ENCODE measurements around the gene SGIP1. TPM values are rescaled to one million over a fixed set of nuclear protein-coding genes. Genes with fewer than 3 reads are reported as not detected.

The SGIP1 gene
- total and polyA plus RNA-seq, 2 experiments from 2014 or later, result 2.4 to 6.1 TPM

DNA sequence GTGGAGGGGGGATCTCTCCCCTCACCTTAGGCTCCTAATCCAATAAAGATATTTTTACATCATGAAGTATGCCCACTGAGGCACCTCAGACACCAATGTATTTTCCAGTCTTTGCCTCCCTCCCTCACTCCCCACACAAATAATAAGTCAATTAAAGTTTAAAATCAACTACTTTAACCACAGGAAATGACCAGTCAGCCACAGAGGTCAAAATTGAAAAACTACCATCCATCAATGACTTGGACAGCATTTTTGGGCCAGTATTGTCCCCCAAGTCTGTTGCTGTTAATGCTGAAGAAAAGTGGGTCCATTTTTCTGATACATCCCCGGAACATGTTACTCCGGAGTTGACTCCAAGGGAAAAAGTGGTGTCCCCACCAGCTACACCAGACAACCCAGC, 147.7 kb downstream of the SGIP1 start:
- H3K4me3 Mint-ChIP-seq, result no peak overlapping the region
- Histone ChIP-seq H3K27me3 (ENCODE audit: insufficient read depth) (no peaks in the 10 kb centered on the region), H2AFZ (no peak overlapping the region), H3K36me3 (ENCODE audit: insufficient read depth) (no peaks in the 10 kb centered on the region), H3K4me2 (no peak overlapping the region), H4K20me1 (replicated peaks; ENCODE audit: insufficient read depth) (no peaks in the 10 kb centered on the region), H3K4me1 (ENCODE audit: insufficient read depth) (no peaks in the 10 kb centered on the region), H3K4me3 (no peak overlapping the region), H3F3A (replicated peaks; ENCODE audit: low read depth) (no peaks in the 10 kb centered on the region), H3K9me2 (ENCODE audit: insufficient read depth) (no peaks in the 10 kb centered on the region), H3K79me2 (replicated peaks; ENCODE audit: insufficient read depth) (no peaks in the 10 kb centered on the region), H3K27ac (ENCODE audit: low read depth) (no peak overlapping the region)
- H3K4me1 Mint-ChIP-seq, result no peaks in the 10 kb centered on the region
- no peaks in the 10 kb centered on the region for H3K36me3 Mint-ChIP-seq (ENCODE audit: low read depth)
- no peaks in the 10 kb centered on the region for H3K27me3 Mint-ChIP-seq (ENCODE audit: insufficient read depth, low read depth, poor library complexity)
- H3K9me3 Mint-ChIP-seq, result no peaks in the 10 kb centered on the region
- no peak overlapping the region for H3K27ac Mint-ChIP-seq
- no peak for ATAC-seq
- no peak for DNase-seq (ENCODE audit: low spot score)
- no peak for TF ChIP-seq POLR2AphosphoS5 (IDR thresholded peaks at IDR 0.05; ENCODE audit: low read depth)
- no peak for TF ChIP-seq ZNF331 (CRISPR knock-in tag; IDR thresholded peaks at IDR 0.05; ENCODE audit: low read depth)
- TF ChIP-seq EZH2phosphoT487 (IDR thresholded peaks at IDR 0.05; ENCODE audit: unreplicated experiment), result no peak
- TF ChIP-seq, protein P1, sequence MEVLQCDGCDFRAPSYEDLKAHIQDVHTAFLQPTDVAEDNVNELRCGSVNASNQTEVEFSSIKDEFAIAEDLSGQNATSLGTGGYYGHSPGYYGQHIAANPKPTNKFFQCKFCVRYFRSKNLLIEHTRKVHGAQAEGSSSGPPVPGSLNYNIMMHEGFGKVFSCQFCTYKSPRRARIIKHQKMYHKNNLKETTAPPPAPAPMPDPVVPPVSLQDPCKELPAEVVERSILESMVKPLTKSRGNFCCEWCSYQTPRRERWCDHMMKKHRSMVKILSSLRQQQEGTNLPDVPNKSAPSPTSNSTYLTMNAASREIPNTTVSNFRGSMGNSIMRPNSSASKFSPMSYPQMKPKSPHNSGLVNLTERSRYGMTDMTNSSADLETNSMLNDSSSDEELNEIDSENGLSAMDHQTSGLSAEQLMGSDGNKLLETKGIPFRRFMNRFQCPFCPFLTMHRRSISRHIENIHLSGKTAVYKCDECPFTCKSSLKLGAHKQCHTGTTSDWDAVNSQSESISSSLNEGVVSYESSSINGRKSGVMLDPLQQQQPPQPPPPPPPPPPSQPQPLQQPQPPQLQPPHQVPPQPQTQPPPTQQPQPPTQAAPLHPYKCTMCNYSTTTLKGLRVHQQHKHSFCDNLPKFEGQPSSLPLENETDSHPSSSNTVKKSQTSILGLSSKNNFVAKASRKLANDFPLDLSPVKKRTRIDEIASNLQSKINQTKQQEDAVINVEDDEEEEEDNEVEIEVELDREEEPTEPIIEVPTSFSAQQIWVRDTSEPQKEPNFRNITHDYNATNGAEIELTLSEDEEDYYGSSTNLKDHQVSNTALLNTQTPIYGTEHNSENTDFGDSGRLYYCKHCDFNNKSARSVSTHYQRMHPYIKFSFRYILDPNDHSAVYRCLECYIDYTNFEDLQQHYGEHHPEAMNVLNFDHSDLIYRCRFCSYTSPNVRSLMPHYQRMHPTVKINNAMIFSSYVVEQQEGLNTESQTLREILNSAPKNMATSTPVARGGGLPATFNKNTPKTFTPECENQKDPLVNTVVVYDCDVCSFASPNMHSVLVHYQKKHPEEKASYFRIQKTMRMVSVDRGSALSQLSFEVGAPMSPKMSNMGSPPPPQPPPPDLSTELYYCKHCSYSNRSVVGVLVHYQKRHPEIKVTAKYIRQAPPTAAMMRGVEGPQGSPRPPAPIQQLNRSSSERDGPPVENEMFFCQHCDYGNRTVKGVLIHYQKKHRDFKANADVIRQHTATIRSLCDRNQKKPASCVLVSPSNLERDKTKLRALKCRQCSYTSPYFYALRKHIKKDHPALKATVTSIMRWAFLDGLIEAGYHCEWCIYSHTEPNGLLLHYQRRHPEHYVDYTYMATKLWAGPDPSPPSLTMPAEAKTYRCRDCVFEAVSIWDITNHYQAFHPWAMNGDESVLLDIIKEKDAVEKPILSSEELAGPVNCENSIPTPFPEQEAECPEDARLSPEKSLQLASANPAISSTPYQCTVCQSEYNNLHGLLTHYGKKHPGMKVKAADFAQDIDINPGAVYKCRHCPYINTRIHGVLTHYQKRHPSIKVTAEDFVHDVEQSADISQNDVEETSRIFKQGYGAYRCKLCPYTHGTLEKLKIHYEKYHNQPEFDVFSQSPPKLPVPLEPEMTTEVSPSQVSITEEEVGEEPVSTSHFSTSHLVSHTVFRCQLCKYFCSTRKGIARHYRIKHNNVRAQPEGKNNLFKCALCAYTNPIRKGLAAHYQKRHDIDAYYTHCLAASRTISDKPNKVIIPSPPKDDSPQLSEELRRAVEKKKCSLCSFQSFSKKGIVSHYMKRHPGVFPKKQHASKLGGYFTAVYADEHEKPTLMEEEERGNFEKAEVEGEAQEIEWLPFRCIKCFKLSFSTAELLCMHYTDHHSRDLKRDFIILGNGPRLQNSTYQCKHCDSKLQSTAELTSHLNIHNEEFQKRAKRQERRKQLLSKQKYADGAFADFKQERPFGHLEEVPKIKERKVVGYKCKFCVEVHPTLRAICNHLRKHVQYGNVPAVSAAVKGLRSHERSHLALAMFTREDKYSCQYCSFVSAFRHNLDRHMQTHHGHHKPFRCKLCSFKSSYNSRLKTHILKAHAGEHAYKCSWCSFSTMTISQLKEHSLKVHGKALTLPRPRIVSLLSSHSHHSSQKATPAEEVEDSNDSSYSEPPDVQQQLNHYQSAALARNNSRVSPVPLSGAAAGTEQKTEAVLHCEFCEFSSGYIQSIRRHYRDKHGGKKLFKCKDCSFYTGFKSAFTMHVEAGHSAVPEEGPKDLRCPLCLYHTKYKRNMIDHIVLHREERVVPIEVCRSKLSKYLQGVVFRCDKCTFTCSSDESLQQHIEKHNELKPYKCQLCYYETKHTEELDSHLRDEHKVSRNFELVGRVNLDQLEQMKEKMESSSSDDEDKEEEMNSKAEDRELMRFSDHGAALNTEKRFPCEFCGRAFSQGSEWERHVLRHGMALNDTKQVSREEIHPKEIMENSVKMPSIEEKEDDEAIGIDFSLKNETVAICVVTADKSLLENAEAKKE (CRISPR knock-in tag; IDR thresholded peaks at IDR 0.05), result no peak
- TF ChIP-seq, protein P2, sequence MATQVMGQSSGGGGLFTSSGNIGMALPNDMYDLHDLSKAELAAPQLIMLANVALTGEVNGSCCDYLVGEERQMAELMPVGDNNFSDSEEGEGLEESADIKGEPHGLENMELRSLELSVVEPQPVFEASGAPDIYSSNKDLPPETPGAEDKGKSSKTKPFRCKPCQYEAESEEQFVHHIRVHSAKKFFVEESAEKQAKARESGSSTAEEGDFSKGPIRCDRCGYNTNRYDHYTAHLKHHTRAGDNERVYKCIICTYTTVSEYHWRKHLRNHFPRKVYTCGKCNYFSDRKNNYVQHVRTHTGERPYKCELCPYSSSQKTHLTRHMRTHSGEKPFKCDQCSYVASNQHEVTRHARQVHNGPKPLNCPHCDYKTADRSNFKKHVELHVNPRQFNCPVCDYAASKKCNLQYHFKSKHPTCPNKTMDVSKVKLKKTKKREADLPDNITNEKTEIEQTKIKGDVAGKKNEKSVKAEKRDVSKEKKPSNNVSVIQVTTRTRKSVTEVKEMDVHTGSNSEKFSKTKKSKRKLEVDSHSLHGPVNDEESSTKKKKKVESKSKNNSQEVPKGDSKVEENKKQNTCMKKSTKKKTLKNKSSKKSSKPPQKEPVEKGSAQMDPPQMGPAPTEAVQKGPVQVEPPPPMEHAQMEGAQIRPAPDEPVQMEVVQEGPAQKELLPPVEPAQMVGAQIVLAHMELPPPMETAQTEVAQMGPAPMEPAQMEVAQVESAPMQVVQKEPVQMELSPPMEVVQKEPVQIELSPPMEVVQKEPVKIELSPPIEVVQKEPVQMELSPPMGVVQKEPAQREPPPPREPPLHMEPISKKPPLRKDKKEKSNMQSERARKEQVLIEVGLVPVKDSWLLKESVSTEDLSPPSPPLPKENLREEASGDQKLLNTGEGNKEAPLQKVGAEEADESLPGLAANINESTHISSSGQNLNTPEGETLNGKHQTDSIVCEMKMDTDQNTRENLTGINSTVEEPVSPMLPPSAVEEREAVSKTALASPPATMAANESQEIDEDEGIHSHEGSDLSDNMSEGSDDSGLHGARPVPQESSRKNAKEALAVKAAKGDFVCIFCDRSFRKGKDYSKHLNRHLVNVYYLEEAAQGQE (IDR thresholded peaks at IDR 0.05; ENCODE audit: unreplicated experiment), result no peak
- TF ChIP-seq ZNF114 (CRISPR knock-in tag; IDR thresholded peaks at IDR 0.05), result no peak
- no peak for TF ChIP-seq NANOG (IDR thresholded peaks at IDR 0.05; ENCODE audit: borderline replicate concordance)
- TF ChIP-seq, protein P3, sequence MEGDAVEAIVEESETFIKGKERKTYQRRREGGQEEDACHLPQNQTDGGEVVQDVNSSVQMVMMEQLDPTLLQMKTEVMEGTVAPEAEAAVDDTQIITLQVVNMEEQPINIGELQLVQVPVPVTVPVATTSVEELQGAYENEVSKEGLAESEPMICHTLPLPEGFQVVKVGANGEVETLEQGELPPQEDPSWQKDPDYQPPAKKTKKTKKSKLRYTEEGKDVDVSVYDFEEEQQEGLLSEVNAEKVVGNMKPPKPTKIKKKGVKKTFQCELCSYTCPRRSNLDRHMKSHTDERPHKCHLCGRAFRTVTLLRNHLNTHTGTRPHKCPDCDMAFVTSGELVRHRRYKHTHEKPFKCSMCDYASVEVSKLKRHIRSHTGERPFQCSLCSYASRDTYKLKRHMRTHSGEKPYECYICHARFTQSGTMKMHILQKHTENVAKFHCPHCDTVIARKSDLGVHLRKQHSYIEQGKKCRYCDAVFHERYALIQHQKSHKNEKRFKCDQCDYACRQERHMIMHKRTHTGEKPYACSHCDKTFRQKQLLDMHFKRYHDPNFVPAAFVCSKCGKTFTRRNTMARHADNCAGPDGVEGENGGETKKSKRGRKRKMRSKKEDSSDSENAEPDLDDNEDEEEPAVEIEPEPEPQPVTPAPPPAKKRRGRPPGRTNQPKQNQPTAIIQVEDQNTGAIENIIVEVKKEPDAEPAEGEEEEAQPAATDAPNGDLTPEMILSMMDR (conservative IDR thresholded peaks at IDR 0.05; ENCODE audit: low read depth in 2 of 2), result no peak
- TF ChIP-seq, protein P4, sequence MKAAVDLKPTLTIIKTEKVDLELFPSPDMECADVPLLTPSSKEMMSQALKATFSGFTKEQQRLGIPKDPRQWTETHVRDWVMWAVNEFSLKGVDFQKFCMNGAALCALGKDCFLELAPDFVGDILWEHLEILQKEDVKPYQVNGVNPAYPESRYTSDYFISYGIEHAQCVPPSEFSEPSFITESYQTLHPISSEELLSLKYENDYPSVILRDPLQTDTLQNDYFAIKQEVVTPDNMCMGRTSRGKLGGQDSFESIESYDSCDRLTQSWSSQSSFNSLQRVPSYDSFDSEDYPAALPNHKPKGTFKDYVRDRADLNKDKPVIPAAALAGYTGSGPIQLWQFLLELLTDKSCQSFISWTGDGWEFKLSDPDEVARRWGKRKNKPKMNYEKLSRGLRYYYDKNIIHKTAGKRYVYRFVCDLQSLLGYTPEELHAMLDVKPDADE (IDR thresholded peaks at IDR 0.05), result no peak
- no peak for TF ChIP-seq CREB1 (CRISPR knock-in tag; IDR thresholded peaks at IDR 0.05; ENCODE audit: low read depth)
- no peak for TF ChIP-seq EZH2 (IDR thresholded peaks at IDR 0.05; ENCODE audit: low read depth, unreplicated experiment)

All from GM23338 (cell line).